IPS DF 6.9 (cell line): ENCODE data around the gene OSBPL1A.

Source experiments
- DNase-seq: peaks from one replicate; pipeline ENCODE4 v3.0.0-alpha.2; 2013; ENCODE audit warnings: low read depth, low spot score
- H3K27ac ChIP-seq: one replicate; pipeline ENCODE4 v1.5.1; 2013; ENCODE audit warnings: low read length, control low read depth
- H3K27me3 ChIP-seq: 2 replicates; pipeline ENCODE4 v1.6.1; 2013; ENCODE audit warnings: mild to moderate bottlenecking, low read length; ENCODE audit not compliant: control insufficient read depth, insufficient read depth
- H3K36me3 ChIP-seq: 2 replicates; pipeline ENCODE4 v1.6.1; 2013; ENCODE audit warnings: low read length; ENCODE audit not compliant: control insufficient read depth, insufficient read depth
- H3K4me1 ChIP-seq: 2 replicates; pipeline ENCODE4 v1.6.1; 2013; ENCODE audit warnings: low read length; ENCODE audit not compliant: control insufficient read depth, insufficient read depth
- H3K4me3 ChIP-seq: 2 replicates; pipeline ENCODE4 v1.5.1; 2013; ENCODE audit warnings: mild to moderate bottlenecking, low read length
- H3K9me3 ChIP-seq: 2 replicates; pipeline ENCODE4 v1.6.1; 2013; ENCODE audit warnings: low read length, inconsistent platforms; ENCODE audit not compliant: control insufficient read depth, insufficient read depth
- WGBS: extraction: QIAGEN DNeasy Blood & Tissue Kit; methylation state at CpG from one replicate; pipeline ENCODE4 v1.1.7; 2013; ENCODE audit warnings: mixed read lengths, missing lambda C conversion rate; ENCODE audit not compliant: insufficient read length, insufficient coverage; 5-methylcytosine and 5-hydroxymethylcytosine counted together

OSBPL1A gene

GRCh38 chr18:24346254-24346653 lies 51.4 kb downstream of the OSBPL1A start:
- no peak for DNase-seq
- no peaks in the 10 kb centered on the region for H3K4me1 ChIP-seq
- H3K36me3 ChIP-seq: no peaks in the 10 kb centered on the region
- no peaks in the 10 kb centered on the region for H3K9me3 ChIP-seq
- no peaks in the 10 kb centered on the region for H3K27me3 ChIP-seq
- H3K4me3 ChIP-seq: no peak overlapping the region
- no peak overlapping the region for H3K27ac ChIP-seq

GRCh38 chr18:24344509-24344908 lies 53.1 kb downstream of the OSBPL1A start:
- no CpG with 5 or more reads among the region's 6 CpGs for WGBS
- DNase-seq: no peak
- no peaks in the 10 kb centered on the region for H3K4me1 ChIP-seq
- H3K4me3 ChIP-seq: no peak overlapping the region
- no peaks in the 10 kb centered on the region for H3K36me3 ChIP-seq
- no peaks in the 10 kb centered on the region for H3K9me3 ChIP-seq
- H3K27me3 ChIP-seq: no peaks in the 10 kb centered on the region
- no peak overlapping the region for H3K27ac ChIP-seq

- Histone ChIP-seq H3K4me3 (no peak overlapping the region), H3K27me3 (no peaks in the 10 kb centered on the region), H3K4me1 (no peaks in the 10 kb centered on the region), H3K27ac (no peak overlapping the region), H3K9me3 (no peaks in the 10 kb centered on the region), H3K36me3 (no peaks in the 10 kb centered on the region)
- DNase-seq: no peak
- WGBS: no CpG with 5 or more reads among the region's 3 CpGs
Measured at GRCh38 chr18:24342347-24342746, 55.3 kb downstream of the OSBPL1A start.

- no peak for DNase-seq
- H3K27ac ChIP-seq: no peak overlapping the region
- H3K4me1 ChIP-seq: no peaks in the 10 kb centered on the region
- H3K36me3 ChIP-seq: no peaks in the 10 kb centered on the region
- H3K27me3 ChIP-seq: no peaks in the 10 kb centered on the region
- no peak overlapping the region for H3K4me3 ChIP-seq
- H3K9me3 ChIP-seq: no peaks in the 10 kb centered on the region
Measured at GRCh38 chr18:24341361-24341760, 56.3 kb downstream of the OSBPL1A start.

GRCh38 chr18:24333084-24333483 lies 64.5 kb downstream of the OSBPL1A start:
- Histone ChIP-seq H3K4me3 (no peak overlapping the region), H3K9me3 (no peaks in the 10 kb centered on the region), H3K36me3 (peaks cover 2% of the 10 kb centered on the region; the same call in 1 of the 2 replicates), H3K4me1 (no peaks in the 10 kb centered on the region), H3K27ac (no peak overlapping the region), H3K27me3 (no peaks in the 10 kb centered on the region)
- no CpG with 5 or more reads among the region's 2 CpGs for WGBS
- DNase-seq: no peak

GRCh38 chr18:24326211-24326610 lies 71.4 kb downstream of the OSBPL1A start:
- Histone ChIP-seq H3K9me3 (no peaks in the 10 kb centered on the region), H3K27me3 (no peaks in the 10 kb centered on the region), H3K4me3 (no peak overlapping the region), H3K27ac (no peak overlapping the region), H3K36me3 (no peaks in the 10 kb centered on the region), H3K4me1 (no peaks in the 10 kb centered on the region)
- WGBS: no CpG with 5 or more reads among the region's 3 CpGs
- no peak for DNase-seq

GRCh38 chr18:24322584-24323136 lies 75.0 kb downstream of the OSBPL1A start:
- no peak for DNase-seq
- H3K4me3 ChIP-seq: no peak overlapping the region
- H3K9me3 ChIP-seq: no peaks in the 10 kb centered on the region
- H3K27me3 ChIP-seq: no peaks in the 10 kb centered on the region
- no peaks in the 10 kb centered on the region for H3K36me3 ChIP-seq
- H3K4me1 ChIP-seq: no peaks in the 10 kb centered on the region
- no peak overlapping the region for H3K27ac ChIP-seq

GRCh38 chr18:24321071-24321470 lies 76.6 kb downstream of the OSBPL1A start:
- H3K4me1 ChIP-seq: no peaks in the 10 kb centered on the region
- no CpG with 5 or more reads among the region's 1 CpG for WGBS

GRCh38 chr18:24319757-24320156 lies 77.9 kb downstream of the OSBPL1A start:
- Histone ChIP-seq H3K27ac (no peak overlapping the region), H3K27me3 (no peaks in the 10 kb centered on the region), H3K4me1 (no peaks in the 10 kb centered on the region), H3K9me3 (no peaks in the 10 kb centered on the region), H3K4me3 (no peak overlapping the region), H3K36me3 (no peaks in the 10 kb centered on the region)
- no peak for DNase-seq
- WGBS: no CpG with 5 or more reads among the region's 5 CpGs

More at GRCh38 chr18:24321071-24321470, 76.6 kb downstream of the OSBPL1A start:
- DNase-seq: no peak
- Histone ChIP-seq H3K9me3 (no peaks in the 10 kb centered on the region), H3K27ac (no peak overlapping the region), H3K27me3 (no peaks in the 10 kb centered on the region), H3K4me3 (no peak overlapping the region), H3K36me3 (no peaks in the 10 kb centered on the region)

- no peaks in the 10 kb centered on the region for H3K4me1 ChIP-seq
- no peaks in the 10 kb centered on the region for H3K9me3 ChIP-seq
- H3K36me3 ChIP-seq: no peaks in the 10 kb centered on the region
- no peak for DNase-seq
- H3K4me3 ChIP-seq: no peak overlapping the region
- no peaks in the 10 kb centered on the region for H3K27me3 ChIP-seq
- no peak overlapping the region for H3K27ac ChIP-seq
Measured at GRCh38 chr18:24317370-24317769, 80.3 kb downstream of the OSBPL1A start.

- Histone ChIP-seq H3K27ac (no peak overlapping the region), H3K36me3 (no peaks in the 10 kb centered on the region), H3K4me1 (no peaks in the 10 kb centered on the region), H3K9me3 (no peaks in the 10 kb centered on the region), H3K27me3 (no peaks in the 10 kb centered on the region), H3K4me3 (no peak overlapping the region)
- DNase-seq: no peak
- no CpG with 5 or more reads among the region's 1 CpG for WGBS
Measured at GRCh38 chr18:24315170-24315569, 82.5 kb downstream of the OSBPL1A start.
